SU-DHL-6 (cell line): ENCODE measurements around the gene GALNT11.

Source experiments
- H2AFZ ChIP-seq: fragments of 200-600 bp; sonication (generic); 2 replicates; pipeline ENCODE4 v1.6.1; 2014; ENCODE audit warnings: low read depth, mild to moderate bottlenecking, moderate library complexity, mixed read lengths, antibody characterized with exemption, low read length; ENCODE audit not compliant: severe bottlenecking
- H3F3A ChIP-seq: fragments of 200-600 bp; shearing (Covaris generic); 2 replicates; pipeline ENCODE4 v1.6.0; 2016; ENCODE audit warnings: antibody characterized with exemption, mild to moderate bottlenecking; ENCODE audit not compliant: insufficient read depth
- H3K27ac ChIP-seq: fragments of 200-600 bp; sonication (generic); 2 replicates; pipeline ENCODE4 v1.5.1; 2016; ENCODE audit warnings: low read depth, mild to moderate bottlenecking, low read length, moderate library complexity, mixed read lengths
- H3K27me3 ChIP-seq: fragments of 200-600 bp; sonication (generic), shearing (Covaris generic); 2 replicates; pipeline ENCODE4 v1.6.0; 2014; ENCODE audit warnings: mild to moderate bottlenecking, low read length
- H3K36me3 ChIP-seq: fragments of 200-600 bp; sonication (generic); 2 replicates; pipeline ENCODE4 v1.6.1; 2014; ENCODE audit warnings: mild to moderate bottlenecking, low read length, mixed read lengths
- H3K4me2 ChIP-seq: fragments of 300-600, 200-600 bp; shearing (Covaris generic), sonication (generic); 2 replicates; pipeline ENCODE4 v1.6.0; 2014; ENCODE audit warnings: low read length, low read depth, mild to moderate bottlenecking; ENCODE audit not compliant: poor library complexity, severe bottlenecking
- H3K4me3 ChIP-seq: fragments of 200-600 bp; sonication (generic); 2 replicates; pipeline ENCODE4 v1.5.1; 2014; ENCODE audit warnings: antibody characterized with exemption, low read length, mild to moderate bottlenecking, mixed read lengths; ENCODE audit not compliant: insufficient read depth, poor library complexity, severe bottlenecking
- H3K79me2 ChIP-seq: fragments of 200-600 bp; sonication (generic); 2 replicates; pipeline ENCODE4 v1.6.1; 2014; ENCODE audit warnings: mild to moderate bottlenecking, low read length, moderate library complexity; ENCODE audit not compliant: insufficient read depth
- H3K9ac ChIP-seq: fragments of 200-600 bp; sonication (generic); 2 replicates; pipeline ENCODE4 v1.7.0; 2014; ENCODE audit warnings: mild to moderate bottlenecking, low read length
- H3K9me2 ChIP-seq: fragments of 200-600 bp; sonication (generic); replicated peaks from 2 replicates; pipeline ENCODE4 v1.6.1; 2014; ENCODE audit warnings: low read length; ENCODE audit not compliant: insufficient read depth
- H3K9me3 ChIP-seq: fragments of 200-600 bp; sonication (generic); 2 replicates; pipeline ENCODE4 v1.6.1; 2014; ENCODE audit warnings: low read length, mixed read lengths; ENCODE audit not compliant: insufficient read depth
- H4K20me1 ChIP-seq: fragments of 200-600 bp; sonication (generic); 2 replicates; pipeline ENCODE4 v1.6.1; 2014; ENCODE audit warnings: low read depth, mild to moderate bottlenecking, antibody characterized with exemption, low read length, moderate library complexity, mixed read lengths
- EZH2phosphoT487 ChIP-seq: fragments of 200-600 bp; sonication (generic), shearing (Covaris generic); conservative IDR thresholded peaks from 2 replicates; pipeline ENCODE4 v1.6.1; 2018; ENCODE audit warnings: mild to moderate bottlenecking, antibody characterized with exemption, low read length, moderate library complexity, mixed read lengths
- TF ChIP-seq, protein P1 (sequence below): fragments of 200-600 bp; sonication (generic); IDR thresholded peaks from one replicate; pipeline ENCODE4 v1.5.1; 2017; ENCODE audit warnings: antibody characterized with exemption, mild to moderate bottlenecking, low read length, moderate library complexity; ENCODE audit not compliant: insufficient read depth, poor library complexity, severe bottlenecking

The GALNT11 gene

GRCh38 chr7:152103066-152103465 is 77.6 kb downstream of the GALNT11 start:
- no peaks in the 10 kb centered on the region for H4K20me1 ChIP-seq
- no peaks in the 10 kb centered on the region for H3K9me3 ChIP-seq
- H3K27me3 ChIP-seq: no peaks in the 10 kb centered on the region
- no peak overlapping the region for H3K4me2 ChIP-seq
- H3F3A ChIP-seq: no peaks in the 10 kb centered on the region
- H3K9ac ChIP-seq: no peak overlapping the region
- H3K36me3 ChIP-seq: no peaks in the 10 kb centered on the region
- H3K9me2 ChIP-seq: no peaks in the 10 kb centered on the region
- H3K79me2 ChIP-seq: no peaks in the 10 kb centered on the region
- no peak for TF ChIP-seq EZH2phosphoT487
- TF ChIP-seq, protein P1, sequence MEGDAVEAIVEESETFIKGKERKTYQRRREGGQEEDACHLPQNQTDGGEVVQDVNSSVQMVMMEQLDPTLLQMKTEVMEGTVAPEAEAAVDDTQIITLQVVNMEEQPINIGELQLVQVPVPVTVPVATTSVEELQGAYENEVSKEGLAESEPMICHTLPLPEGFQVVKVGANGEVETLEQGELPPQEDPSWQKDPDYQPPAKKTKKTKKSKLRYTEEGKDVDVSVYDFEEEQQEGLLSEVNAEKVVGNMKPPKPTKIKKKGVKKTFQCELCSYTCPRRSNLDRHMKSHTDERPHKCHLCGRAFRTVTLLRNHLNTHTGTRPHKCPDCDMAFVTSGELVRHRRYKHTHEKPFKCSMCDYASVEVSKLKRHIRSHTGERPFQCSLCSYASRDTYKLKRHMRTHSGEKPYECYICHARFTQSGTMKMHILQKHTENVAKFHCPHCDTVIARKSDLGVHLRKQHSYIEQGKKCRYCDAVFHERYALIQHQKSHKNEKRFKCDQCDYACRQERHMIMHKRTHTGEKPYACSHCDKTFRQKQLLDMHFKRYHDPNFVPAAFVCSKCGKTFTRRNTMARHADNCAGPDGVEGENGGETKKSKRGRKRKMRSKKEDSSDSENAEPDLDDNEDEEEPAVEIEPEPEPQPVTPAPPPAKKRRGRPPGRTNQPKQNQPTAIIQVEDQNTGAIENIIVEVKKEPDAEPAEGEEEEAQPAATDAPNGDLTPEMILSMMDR: no peak
- no peak overlapping the region for H3K4me3 ChIP-seq
- H3K27ac ChIP-seq: no peak overlapping the region
- no peak overlapping the region for H2AFZ ChIP-seq

GRCh38 chr7:152103691-152104090 is 78.2 kb downstream of the GALNT11 start:
- no peaks in the 10 kb centered on the region for H3K27me3 ChIP-seq
- no peaks in the 10 kb centered on the region for H3K9me3 ChIP-seq
- no peaks in the 10 kb centered on the region for H3K79me2 ChIP-seq
- no peaks in the 10 kb centered on the region for H3F3A ChIP-seq
- H3K27ac ChIP-seq: no peak overlapping the region
- no peak for TF ChIP-seq EZH2phosphoT487
- TF ChIP-seq, protein P1: no peak
- H3K4me2 ChIP-seq: no peak overlapping the region
- H3K9me2 ChIP-seq: no peaks in the 10 kb centered on the region
- H3K4me3 ChIP-seq: no peak overlapping the region
- H2AFZ ChIP-seq: no peak overlapping the region
- no peak overlapping the region for H3K9ac ChIP-seq
- H4K20me1 ChIP-seq: no peaks in the 10 kb centered on the region
- no peaks in the 10 kb centered on the region for H3K36me3 ChIP-seq

DNA sequence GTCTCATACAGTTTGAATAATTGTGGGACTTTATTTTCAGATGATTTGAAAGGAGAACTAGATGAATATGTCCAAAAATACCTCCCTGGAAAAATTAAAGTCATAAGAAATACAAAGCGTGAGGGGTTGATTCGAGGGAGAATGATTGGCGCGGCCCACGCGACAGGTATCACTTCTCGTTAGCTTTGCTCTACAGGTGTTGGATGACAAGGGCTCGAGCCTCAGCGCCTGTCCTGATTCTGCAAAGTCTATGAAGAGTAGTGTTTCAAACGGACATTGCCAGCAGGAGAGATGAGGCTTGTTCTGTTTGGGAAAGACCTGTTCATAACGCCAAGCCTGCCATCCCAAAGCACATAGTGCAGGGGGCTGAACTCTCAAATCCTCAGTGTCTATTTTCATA is 79.7 kb downstream of the GALNT11 start:
- no peaks in the 10 kb centered on the region for H3K9me3 ChIP-seq
- H3K36me3 ChIP-seq: no peaks in the 10 kb centered on the region
- H3K27me3 ChIP-seq: no peaks in the 10 kb centered on the region
- H3K27ac ChIP-seq: no peak overlapping the region
- no peak overlapping the region for H2AFZ ChIP-seq
- no peaks in the 10 kb centered on the region for H3K9me2 ChIP-seq
- no peak overlapping the region for H3K4me3 ChIP-seq
- no peak overlapping the region for H3K4me2 ChIP-seq
- no peak overlapping the region for H3K9ac ChIP-seq
- no peaks in the 10 kb centered on the region for H3K79me2 ChIP-seq
- TF ChIP-seq, protein P1: no peak
- TF ChIP-seq EZH2phosphoT487: no peak
- H3F3A ChIP-seq: no peaks in the 10 kb centered on the region
- no peaks in the 10 kb centered on the region for H4K20me1 ChIP-seq

GRCh38 chr7:152106990-152107389 is 81.5 kb downstream of the GALNT11 start:
- Histone ChIP-seq H3F3A (no peaks in the 10 kb centered on the region), H3K9me2 (no peaks in the 10 kb centered on the region), H3K27ac (no peak overlapping the region), H3K27me3 (no peaks in the 10 kb centered on the region), H3K9ac (no peak overlapping the region), H3K4me2 (no peak overlapping the region), H2AFZ (no peak overlapping the region), H3K9me3 (no peaks in the 10 kb centered on the region), H3K36me3 (no peaks in the 10 kb centered on the region), H3K79me2 (no peaks in the 10 kb centered on the region), H3K4me3 (no peak overlapping the region), H4K20me1 (no peaks in the 10 kb centered on the region)
- TF ChIP-seq, protein P1: no peak
- TF ChIP-seq EZH2phosphoT487: no peak
